ENCODE data around the gene PRKCQ.
A peak's percentile ranks its signal among the peaks of the same experiment; 100 is the strongest.

The PRKCQ gene

GRCh38 chr10:6401558-6402348 is 178.3 kb downstream of the PRKCQ start:
- TF ChIP-seq CTCF (IDR thresholded peaks at IDR 0.05), result peak; percentile 51
- peak overlapping the region; percentile 54 for H3K4me3 ChIP-seq
- peak overlapping the region; percentile 15 to 44 for H3K27ac ChIP-seq
- peak; percentile 82 for DNase-seq (ENCODE audit: low spot score)

GRCh38 chr10:6400821-6401465 is 179.1 kb downstream of the PRKCQ start:
- no peak for TF ChIP-seq CTCF (IDR thresholded peaks at IDR 0.05)
- no peak overlapping the region for H3K4me3 ChIP-seq
- DNase-seq (ENCODE audit: low spot score), result no peak
- H3K27ac ChIP-seq, result peak overlapping the region in 1 of 2 donors; percentile 15

- DNase-seq (ENCODE audit: low spot score), result no peak
- Histone ChIP-seq H3K27ac (peak overlapping the region in 1 of 2 donors; percentile 36), H3K4me3 (no peak overlapping the region)
- TF ChIP-seq CTCF (IDR thresholded peaks at IDR 0.05), result no peak
Measured at GRCh38 chr10:6400331-6400730, 179.7 kb downstream of the PRKCQ start.

GRCh38 chr10:6399879-6400278 is 180.2 kb downstream of the PRKCQ start:
- TF ChIP-seq CTCF (IDR thresholded peaks at IDR 0.05), result no peak
- no peak for DNase-seq (ENCODE audit: low spot score)
- Histone ChIP-seq H3K27ac (peak overlapping the region in 1 of 2 donors; percentile 36), H3K4me3 (no peak overlapping the region)

- no peak for DNase-seq (ENCODE audit: low spot score)
- no peak overlapping the region for H3K4me3 ChIP-seq
- no peak for TF ChIP-seq CTCF (IDR thresholded peaks at IDR 0.05)
- peak overlapping the region in 1 of 2 donors; percentile 36 for H3K27ac ChIP-seq
Measured at GRCh38 chr10:6399231-6399741, 180.8 kb downstream of the PRKCQ start.

GRCh38 chr10:6398399-6398798 is 181.7 kb downstream of the PRKCQ start:
- H3K27ac ChIP-seq, result no peak overlapping the region
- TF ChIP-seq CTCF (IDR thresholded peaks at IDR 0.05), result no peak
- H3K4me3 ChIP-seq, result no peak overlapping the region
- no peak for DNase-seq (ENCODE audit: low spot score)

All from coronary artery (tissue), 2 donors.